OCI-LY1 (cell line): ENCODE results near the gene TSR3.

Source experiments
- H2AFZ ChIP-seq: fragments of 200-600 bp; sonication (generic), shearing (Covaris generic); 2 replicates; pipeline ENCODE4 v1.6.0; 2014; ENCODE audit warnings: antibody characterized with exemption, mild to moderate bottlenecking, low read length
- H3F3A ChIP-seq: fragments of 200-600 bp; sonication (generic), shearing (Covaris generic); 2 replicates; pipeline ENCODE4 v1.6.0; 2014; ENCODE audit warnings: mild to moderate bottlenecking, antibody characterized with exemption, low read length, moderate library complexity; ENCODE audit not compliant: insufficient read depth
- H3K27ac ChIP-seq: fragments of 200-600 bp; sonication (generic); 2 replicates; pipeline ENCODE4 v1.5.1; 2014; ENCODE audit warnings: low read length, mixed run types, mild to moderate bottlenecking, low read depth; ENCODE audit not compliant: poor library complexity, severe bottlenecking
- H3K27me3 ChIP-seq: fragments of 200-600 bp; sonication (generic); 2 replicates; pipeline ENCODE4 v1.6.0; 2014; ENCODE audit warnings: antibody characterized with exemption, mild to moderate bottlenecking, low read length, moderate library complexity; ENCODE audit not compliant: insufficient read depth
- H3K36me3 ChIP-seq: fragments of 200-600 bp; sonication (generic); 2 replicates; pipeline ENCODE4 v1.6.1; 2014; ENCODE audit warnings: mild to moderate bottlenecking, antibody characterized with exemption, low read length, moderate library complexity, mixed read lengths; ENCODE audit not compliant: insufficient read depth
- H3K4me1 ChIP-seq: fragments of 200-600 bp; sonication (generic); 2 replicates; pipeline ENCODE4 v1.5.1; 2014; ENCODE audit warnings: mild to moderate bottlenecking, low read length, moderate library complexity; ENCODE audit not compliant: insufficient read depth, severe bottlenecking
- H3K4me2 ChIP-seq: fragments of 200-600 bp; sonication (generic), shearing (Covaris generic); 2 replicates; pipeline ENCODE4 v1.6.1; 2014; ENCODE audit warnings: low read length
- H3K4me3 ChIP-seq: fragments of 200-600 bp; sonication (generic); 2 replicates; pipeline ENCODE4 v1.5.1; 2014; ENCODE audit warnings: low read length, low read depth, mild to moderate bottlenecking, mixed read lengths; ENCODE audit not compliant: poor library complexity, severe bottlenecking
- H3K79me2 ChIP-seq: fragments of 200-600 bp; shearing (Covaris generic); 2 replicates; pipeline ENCODE4 v1.6.1; 2016; ENCODE audit warnings: mixed run types, low read length, mixed read lengths; ENCODE audit not compliant: insufficient read depth
- H3K9ac ChIP-seq: fragments of 200-600 bp; sonication (generic), shearing (Covaris generic); 2 replicates; pipeline ENCODE4 v1.6.1; 2014; ENCODE audit warnings: mild to moderate bottlenecking, low read length, mixed read lengths
- H3K9me2 ChIP-seq: fragments of 200-600 bp; sonication (generic), shearing (Covaris generic); 2 replicates; pipeline ENCODE4 v1.6.1; 2014; ENCODE audit warnings: low read depth, mild to moderate bottlenecking, low read length, mixed read lengths
- H3K9me3 ChIP-seq: fragments of 200-600 bp; shearing (Covaris generic); 2 replicates; pipeline ENCODE4 v1.6.1; 2014; ENCODE audit warnings: low read length, mixed read lengths
- H4K20me1 ChIP-seq: fragments of 200-600 bp; sonication (generic), shearing (Covaris generic); 2 replicates; pipeline ENCODE4 v1.6.0; 2016; ENCODE audit warnings: mild to moderate bottlenecking, low read length; ENCODE audit not compliant: insufficient read depth
- CTCF ChIP-seq: fragments of 200-600 bp; sonication (generic), shearing (Covaris generic); IDR thresholded peaks from 2 replicates; pipeline ENCODE4 v1.5.1; 2017; ENCODE audit warnings: mild to moderate bottlenecking, antibody characterized with exemption, low read length, moderate library complexity, mixed read lengths
- EZH2 ChIP-seq: fragments of 200-600 bp; sonication (generic), shearing (Covaris generic); IDR thresholded peaks from 2 replicates; pipeline ENCODE4 v1.8.0; 2017; ENCODE audit warnings: borderline replicate concordance, mixed run types, mild to moderate bottlenecking, antibody characterized with exemption, low read length, moderate library complexity, mixed read lengths

Gene TSR3

GRCh38 chr16:1343428-1344242 is 8.0 kb downstream of the TSR3 start:
- H3K36me3 ChIP-seq = peaks cover 9% of the 10 kb centered on the region; the same call in 1 of the 2 replicates
- no peaks in the 10 kb centered on the region for H3K9me2 ChIP-seq
- H3K27ac ChIP-seq = no peak overlapping the region
- H3F3A ChIP-seq = no peaks in the 10 kb centered on the region; the same call in 1 of the 2 replicates
- no peaks in the 10 kb centered on the region for H3K79me2 ChIP-seq
- H2AFZ ChIP-seq = no peak overlapping the region
- H3K4me3 ChIP-seq = peak overlapping the region; percentile 42
- H4K20me1 ChIP-seq = no peaks in the 10 kb centered on the region
- H3K4me1 ChIP-seq = peaks cover 19% of the 10 kb centered on the region
- H3K27me3 ChIP-seq = peaks cover 4% of the 10 kb centered on the region; the same call in 1 of the 2 replicates
- TF ChIP-seq EZH2 (no peak), CTCF (no peak)
- peak overlapping the region; percentile 64 for H3K4me2 ChIP-seq
- no peak overlapping the region for H3K9ac ChIP-seq
- no peaks in the 10 kb centered on the region for H3K9me3 ChIP-seq

- Histone ChIP-seq H4K20me1 (no peaks in the 10 kb centered on the region), H3K9me2 (no peaks in the 10 kb centered on the region), H3K4me1 (peaks cover 21% of the 10 kb centered on the region), H3K9ac (no peak overlapping the region), H3K36me3 (peaks cover under 1% of the 10 kb centered on the region; the same call in 1 of the 2 replicates), H3F3A (no peaks in the 10 kb centered on the region; the same call in 1 of the 2 replicates), H2AFZ (no peak overlapping the region), H3K79me2 (no peaks in the 10 kb centered on the region), H3K27ac (peak overlapping the region; percentile 41), H3K4me3 (peak overlapping the region; percentile 44), H3K4me2 (peak overlapping the region; percentile 64), H3K27me3 (peaks cover 4% of the 10 kb centered on the region; the same call in 1 of the 2 replicates), H3K9me3 (no peaks in the 10 kb centered on the region)
- TF ChIP-seq EZH2 = no peak
- TF ChIP-seq CTCF = no peak
Measured at GRCh38 chr16:1342526-1343427, 8.9 kb downstream of the TSR3 start.

GRCh38 chr16:1341495-1342420 is 9.9 kb downstream of the TSR3 start:
- peaks cover 28% of the 10 kb centered on the region for H3K4me1 ChIP-seq
- H3K79me2 ChIP-seq = no peaks in the 10 kb centered on the region
- H3K36me3 ChIP-seq = no peaks in the 10 kb centered on the region
- H3K9me2 ChIP-seq = no peaks in the 10 kb centered on the region
- H4K20me1 ChIP-seq = no peaks in the 10 kb centered on the region
- H3K27ac ChIP-seq = no peak overlapping the region
- no peak overlapping the region for H2AFZ ChIP-seq
- H3K27me3 ChIP-seq = peaks cover 4% of the 10 kb centered on the region; the same call in 1 of the 2 replicates
- no peaks in the 10 kb centered on the region; the same call in 1 of the 2 replicates for H3F3A ChIP-seq
- H3K4me3 ChIP-seq = no peak overlapping the region
- H3K9me3 ChIP-seq = no peaks in the 10 kb centered on the region
- no peak overlapping the region for H3K9ac ChIP-seq
- H3K4me2 ChIP-seq = peak overlapping the region; percentile 62; the same call in 1 of the 2 replicates
- no peak for TF ChIP-seq EZH2
- no peak for TF ChIP-seq CTCF
